IPS DF 6.9 (cell line): ENCODE data around the gene HTR5A.
A peak's percentile ranks its signal among the peaks of the same experiment; 100 is the strongest.
"Not testable (repeated sequence)": the region's sequence is repeated elsewhere in the genome, so short reads cannot be mapped to it uniquely, and the experiment has no call there.

Experiments used
- DNase-seq: peaks from one replicate; pipeline ENCODE4 v3.0.0-alpha.2; 2013; ENCODE audit warnings: low read depth, low spot score
- H3K27ac ChIP-seq: one replicate; pipeline ENCODE4 v1.5.1; 2013; ENCODE audit warnings: low read length, control low read depth
- H3K27me3 ChIP-seq: 2 replicates; pipeline ENCODE4 v1.6.1; 2013; ENCODE audit warnings: mild to moderate bottlenecking, low read length; ENCODE audit not compliant: control insufficient read depth, insufficient read depth
- H3K36me3 ChIP-seq: 2 replicates; pipeline ENCODE4 v1.6.1; 2013; ENCODE audit warnings: low read length; ENCODE audit not compliant: control insufficient read depth, insufficient read depth
- H3K4me1 ChIP-seq: 2 replicates; pipeline ENCODE4 v1.6.1; 2013; ENCODE audit warnings: low read length; ENCODE audit not compliant: control insufficient read depth, insufficient read depth
- H3K4me3 ChIP-seq: 2 replicates; pipeline ENCODE4 v1.5.1; 2013; ENCODE audit warnings: mild to moderate bottlenecking, low read length
- H3K9me3 ChIP-seq: 2 replicates; pipeline ENCODE4 v1.6.1; 2013; ENCODE audit warnings: low read length, inconsistent platforms; ENCODE audit not compliant: control insufficient read depth, insufficient read depth
- WGBS: extraction: QIAGEN DNeasy Blood & Tissue Kit; methylation state at CpG from one replicate; pipeline ENCODE4 v1.1.7; 2013; ENCODE audit warnings: mixed read lengths, missing lambda C conversion rate; ENCODE audit not compliant: insufficient read length, insufficient coverage; 5-methylcytosine and 5-hydroxymethylcytosine counted together

HTR5A gene

DNA sequence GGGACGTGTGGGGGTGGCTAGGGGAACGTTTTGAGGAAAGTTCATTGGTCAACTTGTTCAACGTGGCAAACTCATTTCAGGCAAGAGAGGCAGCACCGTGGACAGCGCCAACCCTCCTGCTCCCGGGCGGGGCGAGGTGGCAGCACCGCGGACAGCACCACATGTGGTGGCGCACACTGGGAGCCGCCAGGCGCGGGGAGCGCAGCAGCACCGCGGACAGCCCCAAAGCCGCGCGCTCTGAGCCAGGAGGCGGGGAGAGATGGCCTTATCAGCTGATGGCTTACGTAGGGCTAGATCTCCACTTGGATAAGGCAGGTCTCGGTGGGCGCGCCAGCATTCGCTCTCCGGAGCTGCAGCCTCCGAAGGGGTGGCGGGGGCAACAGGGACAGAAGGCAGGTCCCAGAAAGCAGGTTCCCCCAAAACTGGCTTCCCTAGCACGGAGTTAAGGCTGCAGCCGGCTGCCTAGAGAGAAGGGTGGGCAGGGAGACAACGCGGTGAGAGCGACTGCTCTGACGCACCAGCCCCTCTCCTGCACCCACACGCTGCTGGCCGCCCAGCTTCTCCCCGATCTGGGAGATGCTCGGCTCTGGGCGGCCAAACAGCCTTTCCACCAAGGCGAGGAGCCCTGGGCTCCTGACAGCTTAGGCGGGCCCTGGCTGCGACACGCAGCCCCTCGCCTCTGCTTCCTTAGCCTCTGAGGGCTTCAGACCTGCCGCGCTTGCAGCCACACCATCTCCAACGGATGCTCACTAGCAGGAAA is at the start of gene HTR5A:
TSS of gene HTR5A (plus strand) at position 333 of the 760 bp plus-strand sequence. CDS start 576 bp downstream, outside the sequence.
- Histone ChIP-seq H3K27me3 (no peaks in the 10 kb centered on the region), H3K9me3 (no peaks in the 10 kb centered on the region), H3K4me1 (no peaks in the 10 kb centered on the region), H3K36me3 (no peaks in the 10 kb centered on the region), H3K4me3 (peak within 1 kb of the TSS; percentile 22; the same call in 1 of the 2 replicates), H3K27ac (no peak within 1 kb of the TSS)
- DNase-seq, result peak; percentile 73
- WGBS, result no CpG with 5 or more reads among the region's 48 CpGs

DNA sequence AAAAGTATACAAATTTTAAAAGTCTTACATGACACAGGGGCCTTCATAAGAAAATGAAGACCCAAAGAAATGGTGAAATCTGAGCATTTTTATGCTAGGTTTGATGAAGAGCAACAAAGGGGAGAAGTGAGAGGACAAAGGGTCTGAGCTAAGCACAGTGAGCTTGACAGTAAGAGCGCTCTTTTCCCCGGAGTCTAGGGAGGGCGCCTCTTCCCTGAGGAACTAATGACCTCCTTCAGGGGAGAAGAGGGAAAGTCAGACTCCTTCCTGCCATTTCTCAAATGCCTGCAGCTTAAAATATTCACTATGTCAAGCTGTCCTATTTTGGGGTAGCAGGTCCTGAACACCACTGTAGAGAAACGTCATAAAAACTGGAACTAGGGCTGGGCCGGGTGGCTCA is 49.1 kb upstream of the HTR5A start:
- Histone ChIP-seq H3K4me3 (no peak overlapping the region), H3K36me3 (no peaks in the 10 kb centered on the region), H3K4me1 (no peaks in the 10 kb centered on the region), H3K9me3 (no peaks in the 10 kb centered on the region), H3K27ac (no peak overlapping the region), H3K27me3 (no peaks in the 10 kb centered on the region)
- no peak for DNase-seq
- no CpG with 5 or more reads among the region's 5 CpGs for WGBS

- DNase-seq, result no peak
- Histone ChIP-seq H3K27ac (no peak overlapping the region), H3K36me3 (no peaks in the 10 kb centered on the region), H3K9me3 (no peaks in the 10 kb centered on the region; the same call in 1 of the 2 replicates), H3K4me1 (0 out of 2 replicates have a peak, but pooled peaks cover 2% of the 10 kb centered on the region), H3K27me3 (no peaks in the 10 kb centered on the region), H3K4me3 (no peak overlapping the region)
- WGBS, result no CpG with 5 or more reads among the region's 7 CpGs
Observed at GRCh38 chr7:155021699-155022145, 48.4 kb upstream of the HTR5A start.

DNA sequence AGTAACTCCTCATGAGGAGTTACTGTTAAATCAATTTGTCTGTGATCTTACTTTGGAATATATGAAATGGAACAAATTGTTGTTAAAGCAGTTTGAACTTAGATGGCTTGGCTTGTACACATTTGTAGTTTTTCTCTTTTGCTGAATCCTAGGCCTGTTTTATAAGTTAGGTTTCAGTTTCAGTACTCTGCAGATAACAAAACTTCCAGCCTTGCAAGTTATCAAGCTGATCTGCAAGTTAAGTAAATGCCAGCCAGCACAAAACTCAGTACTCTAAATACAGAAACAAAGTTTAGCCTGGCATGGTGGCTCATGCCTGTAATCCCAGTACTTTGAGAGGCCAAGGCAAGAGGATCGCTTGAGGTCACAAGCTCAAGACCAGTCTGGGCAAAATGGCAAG is 42.2 kb upstream of the HTR5A start:
- no peak overlapping the region for H3K4me3 ChIP-seq
- no peak for DNase-seq
- no CpG with 5 or more reads among the region's 1 CpG for WGBS
- H3K27me3 ChIP-seq, result no peaks in the 10 kb centered on the region
- no peak overlapping the region for H3K27ac ChIP-seq
- H3K4me1 ChIP-seq, result 0 out of 2 replicates have a peak, but pooled peaks cover 2% of the 10 kb centered on the region
- H3K9me3 ChIP-seq, result no peaks in the 10 kb centered on the region; the same call in 1 of the 2 replicates
- H3K36me3 ChIP-seq, result no peaks in the 10 kb centered on the region

- no CpG with 5 or more reads among the region's 6 CpGs for WGBS
- no peaks in the 10 kb centered on the region for H3K27me3 ChIP-seq
- no peak overlapping the region for H3K4me3 ChIP-seq
- no peak overlapping the region for H3K27ac ChIP-seq
- H3K4me1 ChIP-seq, result no peaks in the 10 kb centered on the region
- no peak for DNase-seq
- H3K36me3 ChIP-seq, result no peaks in the 10 kb centered on the region
- no peaks in the 10 kb centered on the region for H3K9me3 ChIP-seq
Observed at GRCh38 chr7:155032978-155033377, 37.1 kb upstream of the HTR5A start.

GRCh38 chr7:155034495-155034894 is 35.6 kb upstream of the HTR5A start:
- DNase-seq, H3K27me3 ChIP-seq, H3K27ac ChIP-seq, H3K4me1 ChIP-seq, H3K9me3 ChIP-seq, H3K4me3 ChIP-seq, H3K36me3 ChIP-seq: not testable (repeated sequence)
- WGBS, result no CpG with 5 or more reads among the region's 15 CpGs

- Histone ChIP-seq H3K4me1 (no peaks in the 10 kb centered on the region), H3K27ac (no peak overlapping the region), H3K9me3 (no peaks in the 10 kb centered on the region), H3K27me3 (no peaks in the 10 kb centered on the region), H3K36me3 (no peaks in the 10 kb centered on the region), H3K4me3 (no peak overlapping the region)
- no peak for DNase-seq
- no CpG with 5 or more reads among the region's 4 CpGs for WGBS
Observed at GRCh38 chr7:155038335-155038734, 31.8 kb upstream of the HTR5A start.

GRCh38 chr7:155043756-155044155 is 26.4 kb upstream of the HTR5A start:
- no peak overlapping the region for H3K27ac ChIP-seq
- no CpG with 5 or more reads among the region's 4 CpGs for WGBS
- no peaks in the 10 kb centered on the region for H3K36me3 ChIP-seq
- no peak for DNase-seq
- no peak overlapping the region for H3K4me3 ChIP-seq
- no peaks in the 10 kb centered on the region for H3K9me3 ChIP-seq
- H3K4me1 ChIP-seq, result no peaks in the 10 kb centered on the region
- H3K27me3 ChIP-seq, result no peaks in the 10 kb centered on the region

- DNase-seq, result no peak
- Histone ChIP-seq H3K27ac (no peak overlapping the region), H3K27me3 (no peaks in the 10 kb centered on the region), H3K4me1 (no peaks in the 10 kb centered on the region), H3K9me3 (no peaks in the 10 kb centered on the region), H3K4me3 (no peak overlapping the region), H3K36me3 (no peaks in the 10 kb centered on the region)
- WGBS, result no CpG with 5 or more reads among the region's 4 CpGs
Observed at GRCh38 chr7:155048006-155048405, 22.1 kb upstream of the HTR5A start.

GRCh38 chr7:155051355-155051754 is 18.8 kb upstream of the HTR5A start:
- H3K4me1 ChIP-seq, result no peaks in the 10 kb centered on the region
- H3K27ac ChIP-seq, result no peak overlapping the region
- no peak for DNase-seq
- H3K9me3 ChIP-seq, result no peaks in the 10 kb centered on the region
- no CpG with 5 or more reads among the region's 4 CpGs for WGBS
- H3K27me3 ChIP-seq, result no peaks in the 10 kb centered on the region
- no peak overlapping the region for H3K4me3 ChIP-seq
- no peaks in the 10 kb centered on the region for H3K36me3 ChIP-seq

DNA sequence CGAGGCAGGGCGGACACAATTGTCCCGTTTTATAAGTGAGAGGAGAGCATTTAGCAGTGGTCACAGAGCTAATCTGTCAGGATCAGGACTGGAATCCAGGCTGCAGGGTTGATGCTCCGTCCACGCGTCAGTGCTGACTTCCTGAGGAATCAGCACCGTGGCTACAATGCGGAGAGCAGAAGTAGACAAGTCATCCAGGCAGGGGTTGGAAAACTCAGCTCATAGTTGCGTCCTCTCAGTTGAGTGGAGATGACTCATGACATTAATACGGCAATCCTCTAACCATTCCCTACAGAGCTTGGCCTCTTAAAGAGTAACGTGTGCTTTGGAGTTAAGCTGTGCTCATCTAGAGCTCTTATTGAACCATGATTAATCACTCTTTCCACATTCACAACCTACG is 17.1 kb upstream of the HTR5A start:
- Histone ChIP-seq H3K27ac (no peak overlapping the region), H3K4me3 (no peak overlapping the region), H3K4me1 (no peaks in the 10 kb centered on the region), H3K9me3 (no peaks in the 10 kb centered on the region), H3K27me3 (no peaks in the 10 kb centered on the region), H3K36me3 (no peaks in the 10 kb centered on the region)
- no CpG with 5 or more reads among the region's 12 CpGs for WGBS
- no peak for DNase-seq
